Islet of Langerhans (tissue), 1 donor: ENCODE results near the gene AOC3.
"Not testable (repeated sequence)": the region's sequence is repeated elsewhere in the genome, so short reads cannot be mapped to it uniquely, and the experiment has no call there.

Source experiments
- FAIRE-seq: peaks from one replicate; lab custom pipeline; 2011; peaks lifted over from hg19 to GRCh38; lab: Jason Lieb, UNC

Gene AOC3

DNA sequence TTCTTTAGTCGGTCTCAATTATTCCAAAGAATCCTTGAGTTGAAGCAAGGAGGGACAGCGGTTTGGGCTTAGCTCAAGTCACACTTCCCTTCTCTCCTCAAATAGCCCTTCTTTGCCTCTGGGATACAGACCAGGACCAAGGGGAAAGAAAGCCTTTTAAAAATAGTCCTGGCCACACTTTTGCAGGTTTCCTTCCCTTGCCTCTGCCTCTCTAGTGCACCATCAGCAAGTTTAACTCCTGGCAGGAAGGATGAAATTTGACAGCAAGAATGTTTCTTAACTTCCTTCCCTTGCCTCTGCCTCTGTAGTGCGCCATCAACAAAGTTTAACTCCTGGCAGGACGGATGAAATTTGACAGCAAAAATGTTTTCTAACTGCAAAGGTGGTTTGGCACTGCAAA is 42.4 kb downstream of the AOC3 start:
- no peak for FAIRE-seq

DNA sequence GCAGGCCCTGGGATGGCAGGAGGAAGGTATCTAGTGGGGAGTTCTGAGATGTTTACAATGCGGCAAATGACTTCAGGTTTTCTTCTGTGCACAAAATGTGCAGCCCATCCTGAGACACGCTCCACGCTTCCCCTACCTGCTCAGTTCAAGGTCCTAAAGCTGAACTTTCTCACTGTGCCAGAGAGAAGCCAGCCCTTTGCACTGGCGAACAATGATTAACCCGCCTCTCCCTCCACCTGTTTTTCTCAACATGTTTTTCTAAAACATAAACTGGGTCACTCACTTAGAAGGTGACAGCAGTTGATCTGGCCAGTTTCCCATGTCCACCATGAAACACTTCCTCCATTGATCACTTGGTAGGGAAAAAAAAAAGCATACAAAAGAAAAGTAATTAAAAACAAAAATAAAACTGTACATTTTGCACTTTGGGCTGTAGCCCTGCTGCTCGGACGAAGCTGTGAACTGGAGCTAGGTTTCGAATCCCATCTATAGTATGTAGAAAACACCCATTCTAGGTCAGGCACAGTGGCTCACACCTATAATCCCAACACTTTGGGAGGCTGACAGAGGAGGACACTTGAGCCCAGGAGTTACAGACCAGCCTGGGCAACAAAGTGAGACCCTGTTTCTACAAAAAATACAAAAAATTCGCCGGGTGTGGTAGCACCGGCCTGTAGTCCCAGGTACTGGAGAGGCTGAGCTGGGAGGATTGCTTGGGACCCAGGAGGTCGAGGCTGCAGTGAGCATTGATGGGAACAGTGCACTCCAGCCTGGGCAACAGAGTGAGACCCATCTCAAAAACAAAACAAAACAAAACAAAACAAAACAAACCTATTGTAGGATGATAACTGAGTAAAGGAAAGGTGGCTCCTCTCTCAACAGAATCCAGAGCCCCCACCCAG is 43.5 kb downstream of the AOC3 start:
- FAIRE-seq, result peak; percentile 95

GRCh38 chr17:42895185-42895555 is 44.2 kb downstream of the AOC3 start:
- FAIRE-seq, result peak; percentile 71

GRCh38 chr17:42898147-42898811 is 47.3 kb downstream of the AOC3 start:
- no peak for FAIRE-seq

- not testable (repeated sequence) for FAIRE-seq
Observed at GRCh38 chr17:42899981-42900380, 49.0 kb downstream of the AOC3 start.

DNA sequence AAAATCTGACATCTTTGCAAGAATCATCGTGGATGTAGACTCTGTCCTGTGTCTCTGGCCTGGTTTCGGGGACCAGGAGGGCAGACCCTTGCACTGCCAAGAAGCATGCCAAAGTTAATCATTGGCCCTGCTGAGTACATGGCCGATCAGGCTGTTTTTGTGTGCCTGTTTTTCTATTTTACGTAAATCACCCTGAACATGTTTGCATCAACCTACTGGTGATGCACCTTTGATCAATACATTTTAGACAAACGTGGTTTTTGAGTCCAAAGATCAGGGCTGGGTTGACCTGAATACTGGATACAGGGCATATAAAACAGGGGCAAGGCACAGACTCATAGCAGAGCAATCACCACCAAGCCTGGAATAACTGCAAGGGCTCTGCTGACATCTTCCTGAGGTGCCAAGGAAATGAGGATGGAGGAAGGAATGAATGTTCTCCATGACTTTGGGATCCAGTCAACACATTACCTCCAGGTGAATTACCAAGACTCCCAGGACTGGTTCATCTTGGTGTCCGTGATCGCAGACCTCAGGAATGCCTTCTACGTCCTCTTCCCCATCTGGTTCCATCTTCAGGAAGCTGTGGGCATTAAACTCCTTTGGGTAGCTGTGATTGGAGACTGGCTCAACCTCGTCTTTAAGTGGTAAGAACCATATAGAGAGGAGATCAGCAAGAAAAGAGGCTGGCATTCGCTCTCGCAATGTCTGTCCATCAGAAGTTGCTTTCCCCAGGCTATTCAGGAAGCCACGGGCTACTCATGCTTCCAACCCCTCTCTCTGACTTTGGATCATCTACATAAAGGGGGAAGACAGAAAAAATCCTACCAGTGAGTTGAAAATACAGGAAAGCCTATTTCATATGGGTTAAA is 49.7 kb downstream of the AOC3 start, which contains the start of gene G6PC1:
Gene G6PC1 (plus strand): TSS at position 340 of the 872 bp plus-strand sequence. CDS start 78 bp downstream, at position 418.
- no peak for FAIRE-seq

- FAIRE-seq, result no peak
Observed at GRCh38 chr17:42901535-42902229, 50.7 kb downstream of the AOC3 start.

DNA sequence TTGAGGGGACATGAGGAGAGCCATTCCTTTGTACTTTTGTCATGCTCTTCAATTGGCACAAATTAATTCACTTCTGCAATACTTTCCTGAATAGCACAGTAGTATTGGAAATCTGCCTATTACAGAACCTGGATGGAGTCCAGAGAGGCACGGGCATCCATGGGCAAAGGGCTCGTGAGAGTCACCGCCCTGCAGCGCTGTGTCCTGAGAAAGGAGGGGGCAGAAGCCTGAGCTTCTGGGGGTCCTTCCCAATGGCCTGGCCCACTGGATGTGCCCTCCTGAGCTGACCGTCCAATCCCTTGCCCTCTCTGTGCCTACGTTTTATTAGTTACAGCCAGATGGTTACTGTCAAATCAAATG is 53.1 kb downstream of the AOC3 start:
- no peak for FAIRE-seq

DNA sequence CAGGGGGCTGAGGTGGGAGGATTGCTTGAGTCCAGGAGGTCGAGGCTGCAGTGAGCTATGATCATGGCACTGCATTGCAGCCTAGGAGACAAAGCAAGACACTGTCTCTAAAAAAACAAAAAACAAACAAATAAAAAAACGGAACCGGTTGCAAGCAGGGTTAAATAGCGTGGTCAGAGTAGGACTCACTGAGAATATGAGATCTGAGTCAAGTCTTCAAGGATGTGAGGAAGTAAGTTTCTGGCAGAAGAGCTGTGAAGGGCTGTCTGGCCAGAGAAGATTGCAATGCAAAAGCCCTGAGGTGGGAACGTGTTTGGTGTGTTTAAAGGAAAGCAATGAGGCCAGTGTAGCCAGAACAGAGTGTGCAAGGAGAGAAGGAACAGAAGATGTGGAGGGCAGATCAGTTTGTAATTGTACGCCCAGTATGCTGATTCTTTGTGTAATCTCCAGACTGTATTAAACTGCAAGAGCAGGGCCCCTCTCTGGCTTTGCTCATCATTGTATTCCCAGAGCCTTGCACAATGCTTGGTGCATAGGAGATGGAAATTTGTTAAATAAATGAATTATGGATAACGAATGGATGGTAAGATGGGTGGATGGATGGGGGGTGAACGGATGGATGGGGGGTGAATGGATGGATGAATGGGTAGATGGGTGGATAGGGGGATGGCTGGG is 55.9 kb downstream of the AOC3 start:
- FAIRE-seq, result no peak
